ENCODE measurements around the gene CDYL.

DNA sequence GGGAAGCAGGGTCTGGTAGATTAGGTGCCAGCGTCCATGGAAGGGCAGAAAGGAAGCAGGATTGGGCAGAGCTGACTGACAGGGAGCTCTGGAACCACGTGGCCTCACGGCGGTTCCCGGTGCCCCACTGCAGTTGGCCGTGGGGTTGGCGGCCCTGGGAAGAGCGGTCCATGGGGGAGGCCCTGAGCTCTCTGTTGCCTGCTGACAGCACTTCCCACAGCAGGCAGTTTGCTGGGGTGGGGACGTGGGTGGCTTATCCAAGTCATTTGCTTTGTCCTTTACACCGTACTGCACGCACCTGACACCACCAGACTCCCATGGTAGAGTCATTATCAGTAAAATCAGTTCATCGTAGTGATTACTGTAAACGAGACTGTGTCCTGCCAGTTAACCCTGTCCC, 171.5 kb downstream of the CDYL start:
- TF ChIP-seq MXI1 (IDR thresholded peaks at IDR 0.05; ENCODE audit: borderline replicate concordance, low read depth, low read length) (no peak), POLR2A (IDR thresholded peaks at IDR 0.05; ENCODE audit: low read depth, low read length) (no peak), RAD21 (IDR thresholded peaks at IDR 0.05; ENCODE audit: low read length) (no peak), CHD1 (IDR thresholded peaks at IDR 0.05; ENCODE audit: low read depth, low read length) (no peak)
- TF ChIP-seq, protein P1, sequence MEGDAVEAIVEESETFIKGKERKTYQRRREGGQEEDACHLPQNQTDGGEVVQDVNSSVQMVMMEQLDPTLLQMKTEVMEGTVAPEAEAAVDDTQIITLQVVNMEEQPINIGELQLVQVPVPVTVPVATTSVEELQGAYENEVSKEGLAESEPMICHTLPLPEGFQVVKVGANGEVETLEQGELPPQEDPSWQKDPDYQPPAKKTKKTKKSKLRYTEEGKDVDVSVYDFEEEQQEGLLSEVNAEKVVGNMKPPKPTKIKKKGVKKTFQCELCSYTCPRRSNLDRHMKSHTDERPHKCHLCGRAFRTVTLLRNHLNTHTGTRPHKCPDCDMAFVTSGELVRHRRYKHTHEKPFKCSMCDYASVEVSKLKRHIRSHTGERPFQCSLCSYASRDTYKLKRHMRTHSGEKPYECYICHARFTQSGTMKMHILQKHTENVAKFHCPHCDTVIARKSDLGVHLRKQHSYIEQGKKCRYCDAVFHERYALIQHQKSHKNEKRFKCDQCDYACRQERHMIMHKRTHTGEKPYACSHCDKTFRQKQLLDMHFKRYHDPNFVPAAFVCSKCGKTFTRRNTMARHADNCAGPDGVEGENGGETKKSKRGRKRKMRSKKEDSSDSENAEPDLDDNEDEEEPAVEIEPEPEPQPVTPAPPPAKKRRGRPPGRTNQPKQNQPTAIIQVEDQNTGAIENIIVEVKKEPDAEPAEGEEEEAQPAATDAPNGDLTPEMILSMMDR (conservative IDR thresholded peaks at IDR 0.05; ENCODE audit: low read depth, low read length), result no peak
- TF ChIP-seq, protein P2, sequence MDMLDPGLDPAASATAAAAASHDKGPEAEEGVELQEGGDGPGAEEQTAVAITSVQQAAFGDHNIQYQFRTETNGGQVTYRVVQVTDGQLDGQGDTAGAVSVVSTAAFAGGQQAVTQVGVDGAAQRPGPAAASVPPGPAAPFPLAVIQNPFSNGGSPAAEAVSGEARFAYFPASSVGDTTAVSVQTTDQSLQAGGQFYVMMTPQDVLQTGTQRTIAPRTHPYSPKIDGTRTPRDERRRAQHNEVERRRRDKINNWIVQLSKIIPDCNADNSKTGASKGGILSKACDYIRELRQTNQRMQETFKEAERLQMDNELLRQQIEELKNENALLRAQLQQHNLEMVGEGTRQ (IDR thresholded peaks at IDR 0.05; ENCODE audit: low read depth, low read length), result no peak
- TF ChIP-seq, protein P3, sequence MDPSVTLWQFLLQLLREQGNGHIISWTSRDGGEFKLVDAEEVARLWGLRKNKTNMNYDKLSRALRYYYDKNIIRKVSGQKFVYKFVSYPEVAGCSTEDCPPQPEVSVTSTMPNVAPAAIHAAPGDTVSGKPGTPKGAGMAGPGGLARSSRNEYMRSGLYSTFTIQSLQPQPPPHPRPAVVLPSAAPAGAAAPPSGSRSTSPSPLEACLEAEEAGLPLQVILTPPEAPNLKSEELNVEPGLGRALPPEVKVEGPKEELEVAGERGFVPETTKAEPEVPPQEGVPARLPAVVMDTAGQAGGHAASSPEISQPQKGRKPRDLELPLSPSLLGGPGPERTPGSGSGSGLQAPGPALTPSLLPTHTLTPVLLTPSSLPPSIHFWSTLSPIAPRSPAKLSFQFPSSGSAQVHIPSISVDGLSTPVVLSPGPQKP (IDR thresholded peaks at IDR 0.05; ENCODE audit: borderline replicate concordance, low read depth, low read length), result no peak

Measured in IMR-90 (cell line).